ENCODE measurements around the gene CALML5. TPM values are rescaled to one million over a fixed set of nuclear protein-coding genes. Genes with fewer than 3 reads are reported as not detected.

The CALML5 gene
- total and polyA plus RNA-seq, 2 of the 4 experiments (the other 2 are of a cell fraction), result not detected

- TF ChIP-seq RCOR1 (IDR thresholded peaks at IDR 0.05; ENCODE audit: insufficient replicate concordance, low read length), result no peak
- TF ChIP-seq RAD21 (IDR thresholded peaks at IDR 0.05; ENCODE audit: low read length), result no peak
Measured at GRCh38 chr10:5499493-5500140, at the start of gene CALML5 (continued).

GRCh38 chr10:5547931-5548660, 48.7 kb upstream of the CALML5 start:
- no TSS peak for BruUV-seq (replicated peaks)
- Histone ChIP-seq H3K23ac (ENCODE audit: low read depth, low read length) (peak overlapping the region; percentile 67; the same call in 1 of the 2 replicates), H3K36me3 (ENCODE audit: control insufficient read depth, insufficient read depth, low read length) (no peaks in the 10 kb centered on the region), H3K9me3 (ENCODE audit: control insufficient read depth, insufficient read depth, low read length) (peaks cover 4% of the 10 kb centered on the region; the same call in 1 of the 2 replicates), H2AFZ (replicated peaks; ENCODE audit: low read length, poor library complexity) (peak overlapping the region; percentile 81), H3K4me2 (ENCODE audit: low read depth, low read length) (peak overlapping the region; percentile 71), H3K4ac (ENCODE audit: low read depth, low read length) (peak overlapping the region; percentile 98), H3K27me3 (ENCODE audit: control insufficient read depth, insufficient read depth, low read length) (no peaks in the 10 kb centered on the region), H2AK9ac (replicated peaks; ENCODE audit: low read depth, low read length, poor library complexity) (peak overlapping the region; percentile 87), H2BK15ac (ENCODE audit: low read depth, low read length) (peak overlapping the region; percentile 94), H4K8ac (ENCODE audit: low read depth in 2 of 2, low read length in 2 of 2) (peak overlapping the region; percentile 67 to 90), H3K4me1 (ENCODE audit: control insufficient read depth, insufficient read depth, low read length) (peaks cover 52% of the 10 kb centered on the region), H3K9ac (ENCODE audit: low read depth, low read length) (peak overlapping the region; percentile 25; the same call in 1 of the 2 replicates), H3K18ac (ENCODE audit: low read depth, low read length) (peak overlapping the region; percentile 70), H4K20me1 (ENCODE audit: insufficient read depth, low read length) (no peaks in the 10 kb centered on the region), H3K27ac (ENCODE audit: insufficient read depth, low read length) (peak overlapping the region; percentile 37), H2BK5ac (ENCODE audit: low read depth, low read length, poor library complexity, severe bottlenecking) (peak overlapping the region; percentile 94), H4K5ac (ENCODE audit: low read depth, low read length) (peak overlapping the region; percentile 74), H3K4me3 (ENCODE audit: insufficient read depth, low read depth, low read length) (no peak overlapping the region), H3K14ac (replicated peaks; ENCODE audit: low read depth, low read length) (peak overlapping the region; percentile 84), H3K56ac (ENCODE audit: extremely low read depth, insufficient read depth, low read length) (peak overlapping the region; percentile 38; the same call in 1 of the 2 replicates), H3K79me1 (ENCODE audit: low read depth in 1 of 2, low read length in 2 of 2) (peaks cover 0 to 20% of the 10 kb centered on the region in 2 experiments; a peak in 2 of 4 replicates), H3K9me1 (ENCODE audit: insufficient read depth, low read length) (peaks cover 34% of the 10 kb centered on the region), H2AK5ac (ENCODE audit: low read depth, low read length) (peak overlapping the region; percentile 97), H2BK120ac (ENCODE audit: low read depth, low read length) (peak overlapping the region; percentile 98), H4K91ac (ENCODE audit: insufficient read depth, low read depth, low read length) (peak overlapping the region; percentile 85), H2BK20ac (ENCODE audit: low read depth, low read length) (peak overlapping the region; percentile 95)
- in situ Hi-C loops (cut with MboI; ENCODE audit: low sequenced_read_pairs), result no loop called here
- no peak for DNase-seq
- CTCF ChIA-PET, result interaction anchor here (1.1 to 1.3 kb wide), 3 partner anchors 18 to 106 kb away, joined by 3 to 5 read pairs (median 4); no protein-coding TSS in a partner anchor
- intact Hi-C loops (cut with micrococcal nuclease), result loop anchor here (2.0 to 5.0 kb wide), 2 partner anchors 74 to 101 kb away; no protein-coding TSS in a partner anchor
- dilution Hi-C loops (cut with HindIII; ENCODE audit: low sequenced_read_pairs, unreplicated experiment), result no loop called here
- no peak for ATAC-seq (ENCODE audit: low read depth)
- WGBS, 2 experiments (ENCODE audit: extremely low coverage in 2 of 2, insufficient read length in 1 of 2), result 93% methylated on average over 4 of the region's 16 CpGs; no CpG with 5 or more reads in 1 of the 2 experiments
- POLR2A ChIA-PET (ENCODE audit: unreplicated experiment), result interaction anchor here (1.2 kb wide), 1 partner anchor 10 kb away, joined by 3 read pairs; no protein-coding TSS in a partner anchor
- TF ChIP-seq CEBPB (IDR thresholded peaks at IDR 0.05; ENCODE audit: low read depth, low read length) (no peak), ELK1 (IDR thresholded peaks at IDR 0.05; ENCODE audit: borderline replicate concordance, low read depth, low read length) (no peak), RAD21 (IDR thresholded peaks at IDR 0.05; ENCODE audit: low read length) (no peak), MAFK (IDR thresholded peaks at IDR 0.05; ENCODE audit: low read depth, low read length) (no peak), MXI1 (IDR thresholded peaks at IDR 0.05; ENCODE audit: borderline replicate concordance, low read depth, low read length) (no peak), MAZ (IDR thresholded peaks at IDR 0.05; ENCODE audit: borderline replicate concordance, low read depth, low read length) (no peak), CTCF (conservative IDR thresholded peaks at IDR 0.05; ENCODE audit: low read depth, low read length) (no peak), FOS (IDR thresholded peaks at IDR 0.05; ENCODE audit: low read depth, low read length) (no peak), CHD1 (IDR thresholded peaks at IDR 0.05; ENCODE audit: low read depth, low read length) (no peak), RCOR1 (IDR thresholded peaks at IDR 0.05; ENCODE audit: insufficient replicate concordance, low read length) (no peak), NFE2L2 (IDR thresholded peaks at IDR 0.05; ENCODE audit: low read depth, low read length) (no peak)

Data from IMR-90 (cell line).